ENCODE data around the gene EMCN.
"Not testable (repeated sequence)": the region's sequence is repeated elsewhere in the genome, so short reads cannot be mapped to it uniquely, and the experiment has no call there.

Gene EMCN

DNA sequence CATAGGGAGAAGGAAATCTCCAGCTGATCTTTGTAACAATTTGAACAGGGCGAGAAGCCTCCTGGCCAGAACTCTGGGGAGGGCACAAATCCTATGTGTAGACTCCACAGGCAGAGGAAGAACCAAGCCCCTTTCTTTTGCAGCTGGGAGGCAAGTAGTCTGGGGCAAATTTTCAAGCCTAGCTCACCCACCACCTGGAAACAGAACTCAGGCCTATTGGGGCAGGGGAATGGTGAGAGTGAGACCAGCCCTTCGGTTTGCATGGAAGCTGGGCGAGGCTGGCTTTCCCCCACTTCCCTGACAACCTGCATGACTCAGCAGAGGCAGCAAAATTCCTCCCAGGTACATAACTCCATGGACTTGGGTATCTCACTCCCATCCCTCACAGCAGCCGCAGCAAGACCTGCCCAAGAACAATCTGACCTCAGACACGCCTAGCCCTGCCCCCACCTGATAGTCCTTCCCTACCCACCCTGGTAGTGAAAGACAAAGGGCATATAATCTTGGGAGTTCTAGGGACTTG, 138.2 kb downstream of the EMCN start:
- no peak for DNase-seq (ENCODE audit: low read depth)

- DNase-seq (ENCODE audit: low read depth) = no peak
Observed at GRCh38 chr4:100372432-100372831, 145.4 kb downstream of the EMCN start.

DNA sequence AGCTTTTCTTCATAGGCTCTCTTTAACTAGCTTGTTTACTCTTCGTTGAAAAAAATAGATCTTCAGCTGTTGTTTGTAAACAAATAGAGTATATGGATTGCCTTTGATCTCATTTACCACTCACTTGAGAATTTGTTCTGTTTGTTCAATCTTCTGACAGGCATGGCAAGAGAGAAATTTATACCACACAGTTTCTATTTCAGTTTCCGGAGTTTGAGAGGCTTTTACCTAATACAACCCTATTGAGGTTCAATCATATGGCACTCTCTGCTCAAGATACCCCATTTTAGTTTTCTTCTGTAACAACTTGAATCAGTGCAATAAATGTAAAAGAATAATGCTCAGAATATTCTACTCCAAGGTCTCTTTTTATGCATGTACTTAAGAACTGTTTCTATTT, 148.0 kb downstream of the EMCN start:
- DNase-seq (ENCODE audit: low read depth) = no peak

DNA sequence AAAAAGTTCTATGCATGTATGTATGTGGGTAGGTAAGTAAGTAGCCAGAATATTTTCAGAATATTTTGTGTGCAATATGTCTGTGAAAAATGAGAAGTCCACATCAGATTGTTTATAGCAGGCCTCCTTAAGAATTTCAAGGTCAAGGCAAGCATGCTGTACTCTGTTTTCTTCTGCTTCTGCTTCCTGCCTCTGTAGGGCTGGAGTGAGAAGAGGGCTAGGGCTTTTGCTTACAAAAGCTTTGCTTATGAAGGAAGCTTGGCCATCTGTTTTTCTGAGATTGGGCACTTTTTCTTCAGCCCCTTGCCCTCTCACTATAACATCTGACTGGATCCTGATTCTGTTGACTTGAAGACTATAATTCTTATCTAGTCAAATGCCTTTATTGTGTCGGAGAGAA, 150.4 kb downstream of the EMCN start:
- DNase-seq (ENCODE audit: low read depth) = no peak

- no peak for DNase-seq (ENCODE audit: low read depth)
Observed at GRCh38 chr4:100366213-100366612, 151.6 kb downstream of the EMCN start.

- DNase-seq (ENCODE audit: low read depth) = no peak
Observed at GRCh38 chr4:100362366-100362765, 155.5 kb downstream of the EMCN start.

GRCh38 chr4:100361336-100361735, 156.5 kb downstream of the EMCN start:
- no peak for DNase-seq (ENCODE audit: low read depth)

GRCh38 chr4:100360211-100360610, 157.6 kb downstream of the EMCN start:
- DNase-seq (ENCODE audit: low read depth) = no peak

- DNase-seq (ENCODE audit: low read depth) = no peak
Observed at GRCh38 chr4:100359441-100359840, 158.4 kb downstream of the EMCN start.

DNA sequence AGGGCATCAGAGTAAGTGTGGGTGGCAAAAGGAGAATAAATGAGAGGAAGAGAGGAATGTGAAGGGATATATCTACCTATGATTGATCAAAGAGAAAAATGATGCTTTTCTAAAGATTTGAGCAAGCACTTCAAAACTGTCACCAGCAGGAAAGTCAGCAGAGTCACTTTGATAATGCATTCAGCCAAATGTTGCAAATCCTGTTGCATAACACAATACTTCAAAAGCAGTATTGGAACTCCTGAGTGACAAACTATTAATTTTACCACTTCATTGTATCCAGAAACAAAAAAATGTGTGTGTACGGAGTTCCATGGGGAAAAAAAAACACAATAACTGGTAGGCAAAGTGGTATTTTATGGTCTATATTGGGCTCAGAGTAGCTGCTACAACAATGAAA, 160.3 kb downstream of the EMCN start:
- no peak for DNase-seq (ENCODE audit: low read depth)

DNA sequence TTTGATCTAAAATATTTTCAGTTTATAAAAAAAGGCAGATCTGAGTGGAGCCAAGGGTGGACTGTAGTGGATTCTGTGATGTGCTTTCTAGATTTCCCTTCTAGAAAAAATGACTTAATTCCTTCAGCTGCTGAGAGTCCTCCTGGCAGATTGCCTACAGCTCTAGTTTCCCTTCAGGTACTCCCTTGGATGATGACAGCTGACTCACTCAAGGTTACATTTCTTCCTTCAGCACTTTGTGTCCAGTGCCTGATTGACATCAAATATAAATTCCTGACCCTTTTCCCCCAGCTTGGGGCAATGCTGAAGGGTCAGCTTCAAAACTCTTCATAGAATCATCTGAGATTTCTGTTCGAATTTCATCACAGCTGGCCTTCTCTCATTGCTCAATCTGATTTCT, 161.7 kb downstream of the EMCN start:
- DNase-seq (ENCODE audit: low read depth) = no peak

DNA sequence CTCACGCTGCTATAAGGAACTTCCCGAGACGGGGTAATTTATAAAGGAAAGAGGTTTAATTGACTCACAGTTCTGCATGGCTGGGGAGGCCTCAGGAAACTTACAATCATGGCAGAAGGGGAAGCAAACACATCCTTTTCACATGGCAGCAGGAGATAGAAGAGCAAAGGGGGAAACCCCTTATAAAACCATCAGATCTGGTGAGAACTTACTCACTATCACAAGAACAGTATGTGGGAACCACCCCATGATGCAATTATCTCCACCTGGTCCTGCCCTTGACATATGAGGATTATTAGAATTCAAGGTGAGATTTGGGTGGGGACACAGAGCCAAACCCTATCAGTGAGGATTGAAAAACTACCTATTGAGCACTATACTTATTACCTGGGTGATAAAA, 165.5 kb downstream of the EMCN start:
- not testable (repeated sequence) for DNase-seq (ENCODE audit: low read depth)

- no peak for DNase-seq (ENCODE audit: low read depth)
Observed at GRCh38 chr4:100348473-100348872, 169.3 kb downstream of the EMCN start.

DNA sequence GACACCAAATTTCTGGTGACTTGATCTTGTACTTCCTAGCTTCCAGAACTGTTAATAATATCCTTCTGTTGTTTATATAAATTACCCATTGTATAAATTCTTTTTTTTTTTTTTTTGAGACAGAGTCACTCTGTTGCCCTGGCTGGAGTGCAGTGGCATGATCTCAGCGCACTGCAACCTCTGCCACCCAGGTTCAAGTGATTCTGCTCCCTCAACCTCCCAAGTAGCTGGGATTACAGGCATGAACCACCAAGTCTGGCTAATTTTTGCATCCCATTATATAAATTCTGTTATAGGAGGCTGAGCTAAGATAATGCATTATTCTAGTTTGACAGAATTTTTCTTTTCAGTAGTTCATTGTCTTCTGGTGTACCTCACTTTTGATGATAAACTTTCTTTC, 170.6 kb downstream of the EMCN start:
- DNase-seq (ENCODE audit: low read depth) = no peak

DNA sequence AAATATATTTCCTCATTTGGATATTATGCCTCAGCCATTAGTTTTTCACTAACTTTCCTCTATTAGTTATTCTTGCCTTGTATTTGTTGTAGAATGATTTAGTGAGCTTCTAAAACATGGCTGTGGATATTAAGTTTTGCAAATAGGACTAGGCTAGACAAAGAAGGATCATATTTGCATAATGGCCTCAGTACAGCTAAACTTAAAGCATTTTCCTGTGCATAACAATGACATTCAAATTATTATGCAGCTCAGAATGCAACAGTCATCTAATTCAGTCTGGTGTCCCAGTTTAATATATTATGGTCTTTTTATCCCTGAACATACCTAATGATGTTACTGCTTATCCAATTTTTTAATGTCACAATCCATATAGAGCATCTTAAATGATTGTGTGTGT, 172.2 kb downstream of the EMCN start:
- no peak for DNase-seq (ENCODE audit: low read depth)
